ENCODE results near the gene CEP63.

The CEP63 gene

DNA sequence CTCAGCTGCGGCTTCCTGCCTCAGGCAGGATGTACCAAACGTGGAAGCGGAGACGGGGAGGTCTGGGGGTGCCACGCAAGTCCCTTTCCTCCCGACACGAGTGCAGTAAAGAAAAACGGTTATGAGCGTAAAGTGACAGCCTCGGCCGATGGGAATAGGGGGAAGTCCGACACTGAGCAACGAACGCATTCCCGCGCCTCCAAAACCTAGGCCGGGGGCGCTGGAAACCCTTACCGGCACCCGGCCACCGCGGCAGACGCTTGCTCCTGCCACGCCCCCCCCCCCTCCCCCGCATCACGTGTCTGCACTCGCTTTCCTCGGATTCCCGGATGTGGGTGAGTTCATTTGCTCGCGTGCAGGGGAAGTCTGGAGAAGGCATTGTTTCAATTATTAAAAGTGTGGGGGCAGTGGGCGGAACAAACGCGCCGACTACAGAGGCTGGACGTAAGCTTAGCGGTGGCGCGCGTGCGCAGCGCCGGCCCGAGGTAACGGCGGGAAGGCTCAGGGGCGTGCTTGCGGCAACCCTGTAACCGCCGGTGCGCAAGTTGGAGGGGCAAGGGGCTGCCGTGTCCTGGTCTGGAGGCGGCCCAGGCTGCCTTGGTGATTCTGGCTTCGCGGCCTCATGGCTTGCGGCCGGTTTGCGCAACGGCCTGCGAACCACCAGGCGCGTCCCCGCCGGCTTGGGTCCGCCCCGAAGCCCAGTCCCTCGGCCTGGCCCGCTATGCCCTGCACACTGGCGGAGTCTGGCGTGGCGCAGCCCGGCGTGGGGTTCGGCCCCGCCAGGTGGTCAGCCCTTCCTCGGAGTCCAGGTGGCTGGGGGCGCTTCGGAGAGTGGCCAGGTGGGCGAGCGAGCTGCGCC is at the start of gene CEP63, which contains the start of gene ANAPC13:
Gene CEP63 (plus strand): TSS at position 340 of the 859 bp plus-strand sequence. CDS start 9,264 bp downstream, outside the sequence.
Gene ANAPC13 (minus strand): TSS at position 268 of the 859 bp plus-strand sequence. CDS start 3,081 bp downstream, outside the sequence.
- Histone ChIP-seq H3K9me3 (ENCODE audit: severe bottlenecking) (no peaks in the 10 kb centered on the region), H3K4me3 (ENCODE audit: severe bottlenecking) (peak within 1 kb of the TSS; percentile 64), H3K4me1 (ENCODE audit: insufficient read depth, poor library complexity, severe bottlenecking) (peaks cover 18% of the 10 kb centered on the region), H3K27me3 (ENCODE audit: insufficient read depth, poor library complexity, severe bottlenecking) (no peaks in the 10 kb centered on the region), H3K27ac (ENCODE audit: poor library complexity, severe bottlenecking) (peak within 1 kb of the TSS; percentile 87), H3K36me3 (ENCODE audit: low read depth) (peaks cover 22% of the 10 kb centered on the region)
- TF ChIP-seq, protein P1, sequence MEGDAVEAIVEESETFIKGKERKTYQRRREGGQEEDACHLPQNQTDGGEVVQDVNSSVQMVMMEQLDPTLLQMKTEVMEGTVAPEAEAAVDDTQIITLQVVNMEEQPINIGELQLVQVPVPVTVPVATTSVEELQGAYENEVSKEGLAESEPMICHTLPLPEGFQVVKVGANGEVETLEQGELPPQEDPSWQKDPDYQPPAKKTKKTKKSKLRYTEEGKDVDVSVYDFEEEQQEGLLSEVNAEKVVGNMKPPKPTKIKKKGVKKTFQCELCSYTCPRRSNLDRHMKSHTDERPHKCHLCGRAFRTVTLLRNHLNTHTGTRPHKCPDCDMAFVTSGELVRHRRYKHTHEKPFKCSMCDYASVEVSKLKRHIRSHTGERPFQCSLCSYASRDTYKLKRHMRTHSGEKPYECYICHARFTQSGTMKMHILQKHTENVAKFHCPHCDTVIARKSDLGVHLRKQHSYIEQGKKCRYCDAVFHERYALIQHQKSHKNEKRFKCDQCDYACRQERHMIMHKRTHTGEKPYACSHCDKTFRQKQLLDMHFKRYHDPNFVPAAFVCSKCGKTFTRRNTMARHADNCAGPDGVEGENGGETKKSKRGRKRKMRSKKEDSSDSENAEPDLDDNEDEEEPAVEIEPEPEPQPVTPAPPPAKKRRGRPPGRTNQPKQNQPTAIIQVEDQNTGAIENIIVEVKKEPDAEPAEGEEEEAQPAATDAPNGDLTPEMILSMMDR (IDR thresholded peaks at IDR 0.05; ENCODE audit: poor library complexity, severe bottlenecking), result no peak
- DNase-seq (ENCODE audit: low spot score) (peak; percentile 94), ATAC-seq (ENCODE audit: low read depth) (peak; percentile 83)

GRCh38 chr3:134437211-134437752 is 48.6 kb upstream of the CEP63 start:
- Histone ChIP-seq H3K36me3 (ENCODE audit: low read depth) (no peaks in the 10 kb centered on the region), H3K27ac (ENCODE audit: poor library complexity, severe bottlenecking) (no peak overlapping the region), H3K27me3 (ENCODE audit: insufficient read depth, poor library complexity, severe bottlenecking) (no peaks in the 10 kb centered on the region), H3K4me3 (ENCODE audit: severe bottlenecking) (no peak overlapping the region), H3K9me3 (ENCODE audit: severe bottlenecking) (no peaks in the 10 kb centered on the region), H3K4me1 (ENCODE audit: insufficient read depth, poor library complexity, severe bottlenecking) (peaks cover 8% of the 10 kb centered on the region)
- DNase-seq (ENCODE audit: low spot score) (no peak), ATAC-seq (ENCODE audit: low read depth) (peak; percentile 56; the same call in 1 of the 3 replicates)
- TF ChIP-seq, protein P1 (IDR thresholded peaks at IDR 0.05; ENCODE audit: poor library complexity, severe bottlenecking), result no peak

DNA sequence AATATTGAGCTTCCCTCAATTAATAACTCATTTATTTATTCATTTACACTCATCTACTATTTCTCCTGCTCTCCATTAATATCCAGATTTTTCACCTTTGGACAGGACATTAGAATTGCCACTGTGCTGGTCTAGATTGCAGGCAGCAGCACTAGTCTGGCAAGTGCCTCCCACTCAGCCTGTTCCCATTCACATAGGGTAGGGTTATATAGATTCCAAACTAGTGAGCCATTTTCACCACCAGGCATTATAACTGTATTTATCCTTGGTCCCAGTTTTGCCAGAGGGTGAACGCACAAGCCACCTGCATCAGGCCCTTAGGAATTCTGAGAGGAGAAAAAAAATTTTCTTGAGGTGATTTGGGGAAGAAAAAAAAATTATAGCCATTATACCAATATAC is 44.5 kb upstream of the CEP63 start:
- TF ChIP-seq, protein P1 (IDR thresholded peaks at IDR 0.05; ENCODE audit: poor library complexity, severe bottlenecking), result no peak
- Histone ChIP-seq H3K4me3 (ENCODE audit: severe bottlenecking) (no peak overlapping the region), H3K9me3 (ENCODE audit: severe bottlenecking) (peaks cover 3% of the 10 kb centered on the region), H3K4me1 (ENCODE audit: insufficient read depth, poor library complexity, severe bottlenecking) (peaks cover 8% of the 10 kb centered on the region), H3K27ac (ENCODE audit: poor library complexity, severe bottlenecking) (no peak overlapping the region), H3K27me3 (ENCODE audit: insufficient read depth, poor library complexity, severe bottlenecking) (no peaks in the 10 kb centered on the region), H3K36me3 (ENCODE audit: low read depth) (no peaks in the 10 kb centered on the region)
- DNase-seq (ENCODE audit: low spot score), result no peak
- ATAC-seq (ENCODE audit: low read depth), result peak; percentile 49; the same call in 1 of the 3 replicates

- Histone ChIP-seq H3K9me3 (ENCODE audit: severe bottlenecking) (peaks cover 3% of the 10 kb centered on the region), H3K27me3 (ENCODE audit: insufficient read depth, poor library complexity, severe bottlenecking) (no peaks in the 10 kb centered on the region), H3K4me1 (ENCODE audit: insufficient read depth, poor library complexity, severe bottlenecking) (peaks cover 7% of the 10 kb centered on the region), H3K4me3 (ENCODE audit: severe bottlenecking) (no peak overlapping the region), H3K36me3 (ENCODE audit: low read depth) (no peaks in the 10 kb centered on the region), H3K27ac (ENCODE audit: poor library complexity, severe bottlenecking) (no peak overlapping the region)
- no peak for ATAC-seq (ENCODE audit: low read depth)
- TF ChIP-seq, protein P1 (IDR thresholded peaks at IDR 0.05; ENCODE audit: poor library complexity, severe bottlenecking), result no peak
- DNase-seq (ENCODE audit: low spot score), result no peak
Measured at GRCh38 chr3:134441821-134442220, 44.0 kb upstream of the CEP63 start.

All from RWPE2 (cell line).